Measurements from ENCODE around the gene PPP4R4. TPM values are rescaled to one million over a fixed set of nuclear protein-coding genes. Genes with fewer than 3 reads are reported as not detected.

The PPP4R4 gene
- total and polyA plus RNA-seq, 2 experiments from 2014 or later = 3.0 to 11.1 TPM

DNA sequence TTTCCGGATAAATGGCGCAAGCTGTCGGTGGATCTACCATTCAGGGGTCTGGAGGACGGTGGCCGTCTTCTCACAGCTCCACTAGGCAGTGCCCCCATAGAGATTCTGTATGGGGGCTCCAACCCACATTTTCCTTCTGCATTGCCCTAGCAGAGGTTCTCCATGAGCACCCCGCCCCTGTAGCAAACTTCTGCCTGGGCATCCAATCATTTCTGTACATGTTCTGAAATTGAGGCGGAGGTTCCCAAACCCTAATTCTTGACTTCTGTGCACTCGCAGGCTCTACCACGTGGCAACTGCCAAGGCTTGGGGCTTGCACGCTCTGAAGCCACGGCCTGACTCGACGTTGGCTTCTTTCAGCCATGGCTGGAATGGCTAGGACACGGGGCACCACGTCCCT lies 124.0 kb downstream of the PPP4R4 start (continued):
- TF ChIP-seq STAT1 (IDR thresholded peaks at IDR 0.05; ENCODE audit: unreplicated experiment) (no peak), JUNB (IDR thresholded peaks at IDR 0.05; ENCODE audit: unreplicated experiment) (no peak), NANOG (IDR thresholded peaks at IDR 0.05; ENCODE audit: borderline replicate concordance) (no peak)

- Histone ChIP-seq H3K36me3 (ENCODE audit: insufficient read depth) (no peaks in the 10 kb centered on the region), H3K9me2 (ENCODE audit: insufficient read depth) (no peaks in the 10 kb centered on the region), H3K4me3 (no peak overlapping the region), H3K4me1 (ENCODE audit: insufficient read depth) (no peaks in the 10 kb centered on the region), H3K27me3 (ENCODE audit: insufficient read depth) (no peaks in the 10 kb centered on the region), H3K79me2 (replicated peaks; ENCODE audit: insufficient read depth) (no peaks in the 10 kb centered on the region), H2AFZ (no peak overlapping the region), H3K4me2 (no peak overlapping the region), H3K27ac (ENCODE audit: low read depth) (no peak overlapping the region), H4K20me1 (replicated peaks; ENCODE audit: insufficient read depth) (no peaks in the 10 kb centered on the region), H3F3A (replicated peaks; ENCODE audit: low read depth) (no peaks in the 10 kb centered on the region)
- H3K27ac Mint-ChIP-seq = no peak overlapping the region
- TF ChIP-seq JUNB (IDR thresholded peaks at IDR 0.05; ENCODE audit: unreplicated experiment) = no peak
- TF ChIP-seq, protein P1, sequence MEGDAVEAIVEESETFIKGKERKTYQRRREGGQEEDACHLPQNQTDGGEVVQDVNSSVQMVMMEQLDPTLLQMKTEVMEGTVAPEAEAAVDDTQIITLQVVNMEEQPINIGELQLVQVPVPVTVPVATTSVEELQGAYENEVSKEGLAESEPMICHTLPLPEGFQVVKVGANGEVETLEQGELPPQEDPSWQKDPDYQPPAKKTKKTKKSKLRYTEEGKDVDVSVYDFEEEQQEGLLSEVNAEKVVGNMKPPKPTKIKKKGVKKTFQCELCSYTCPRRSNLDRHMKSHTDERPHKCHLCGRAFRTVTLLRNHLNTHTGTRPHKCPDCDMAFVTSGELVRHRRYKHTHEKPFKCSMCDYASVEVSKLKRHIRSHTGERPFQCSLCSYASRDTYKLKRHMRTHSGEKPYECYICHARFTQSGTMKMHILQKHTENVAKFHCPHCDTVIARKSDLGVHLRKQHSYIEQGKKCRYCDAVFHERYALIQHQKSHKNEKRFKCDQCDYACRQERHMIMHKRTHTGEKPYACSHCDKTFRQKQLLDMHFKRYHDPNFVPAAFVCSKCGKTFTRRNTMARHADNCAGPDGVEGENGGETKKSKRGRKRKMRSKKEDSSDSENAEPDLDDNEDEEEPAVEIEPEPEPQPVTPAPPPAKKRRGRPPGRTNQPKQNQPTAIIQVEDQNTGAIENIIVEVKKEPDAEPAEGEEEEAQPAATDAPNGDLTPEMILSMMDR (conservative IDR thresholded peaks at IDR 0.05; ENCODE audit: low read depth in 2 of 2) = no peak
- no peak for TF ChIP-seq ZNF331 (CRISPR knock-in tag; IDR thresholded peaks at IDR 0.05; ENCODE audit: low read depth)
- TF ChIP-seq, protein P2, sequence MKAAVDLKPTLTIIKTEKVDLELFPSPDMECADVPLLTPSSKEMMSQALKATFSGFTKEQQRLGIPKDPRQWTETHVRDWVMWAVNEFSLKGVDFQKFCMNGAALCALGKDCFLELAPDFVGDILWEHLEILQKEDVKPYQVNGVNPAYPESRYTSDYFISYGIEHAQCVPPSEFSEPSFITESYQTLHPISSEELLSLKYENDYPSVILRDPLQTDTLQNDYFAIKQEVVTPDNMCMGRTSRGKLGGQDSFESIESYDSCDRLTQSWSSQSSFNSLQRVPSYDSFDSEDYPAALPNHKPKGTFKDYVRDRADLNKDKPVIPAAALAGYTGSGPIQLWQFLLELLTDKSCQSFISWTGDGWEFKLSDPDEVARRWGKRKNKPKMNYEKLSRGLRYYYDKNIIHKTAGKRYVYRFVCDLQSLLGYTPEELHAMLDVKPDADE (IDR thresholded peaks at IDR 0.05) = no peak
- no peak for TF ChIP-seq ZNF114 (CRISPR knock-in tag; IDR thresholded peaks at IDR 0.05)
- no peak for TF ChIP-seq POLR2AphosphoS5 (IDR thresholded peaks at IDR 0.05; ENCODE audit: low read depth)
- TF ChIP-seq ZNF462 (CRISPR knock-in tag; IDR thresholded peaks at IDR 0.05) = no peak
- TF ChIP-seq, protein P3, sequence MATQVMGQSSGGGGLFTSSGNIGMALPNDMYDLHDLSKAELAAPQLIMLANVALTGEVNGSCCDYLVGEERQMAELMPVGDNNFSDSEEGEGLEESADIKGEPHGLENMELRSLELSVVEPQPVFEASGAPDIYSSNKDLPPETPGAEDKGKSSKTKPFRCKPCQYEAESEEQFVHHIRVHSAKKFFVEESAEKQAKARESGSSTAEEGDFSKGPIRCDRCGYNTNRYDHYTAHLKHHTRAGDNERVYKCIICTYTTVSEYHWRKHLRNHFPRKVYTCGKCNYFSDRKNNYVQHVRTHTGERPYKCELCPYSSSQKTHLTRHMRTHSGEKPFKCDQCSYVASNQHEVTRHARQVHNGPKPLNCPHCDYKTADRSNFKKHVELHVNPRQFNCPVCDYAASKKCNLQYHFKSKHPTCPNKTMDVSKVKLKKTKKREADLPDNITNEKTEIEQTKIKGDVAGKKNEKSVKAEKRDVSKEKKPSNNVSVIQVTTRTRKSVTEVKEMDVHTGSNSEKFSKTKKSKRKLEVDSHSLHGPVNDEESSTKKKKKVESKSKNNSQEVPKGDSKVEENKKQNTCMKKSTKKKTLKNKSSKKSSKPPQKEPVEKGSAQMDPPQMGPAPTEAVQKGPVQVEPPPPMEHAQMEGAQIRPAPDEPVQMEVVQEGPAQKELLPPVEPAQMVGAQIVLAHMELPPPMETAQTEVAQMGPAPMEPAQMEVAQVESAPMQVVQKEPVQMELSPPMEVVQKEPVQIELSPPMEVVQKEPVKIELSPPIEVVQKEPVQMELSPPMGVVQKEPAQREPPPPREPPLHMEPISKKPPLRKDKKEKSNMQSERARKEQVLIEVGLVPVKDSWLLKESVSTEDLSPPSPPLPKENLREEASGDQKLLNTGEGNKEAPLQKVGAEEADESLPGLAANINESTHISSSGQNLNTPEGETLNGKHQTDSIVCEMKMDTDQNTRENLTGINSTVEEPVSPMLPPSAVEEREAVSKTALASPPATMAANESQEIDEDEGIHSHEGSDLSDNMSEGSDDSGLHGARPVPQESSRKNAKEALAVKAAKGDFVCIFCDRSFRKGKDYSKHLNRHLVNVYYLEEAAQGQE (IDR thresholded peaks at IDR 0.05; ENCODE audit: unreplicated experiment) = no peak
- TF ChIP-seq NANOG (IDR thresholded peaks at IDR 0.05; ENCODE audit: borderline replicate concordance) = no peak
- TF ChIP-seq CREB1 (CRISPR knock-in tag; IDR thresholded peaks at IDR 0.05; ENCODE audit: low read depth) = no peak
- no peak for TF ChIP-seq STAT1 (IDR thresholded peaks at IDR 0.05; ENCODE audit: unreplicated experiment)
- TF ChIP-seq EZH2phosphoT487 (IDR thresholded peaks at IDR 0.05; ENCODE audit: unreplicated experiment) = no peak
- TF ChIP-seq EZH2 (IDR thresholded peaks at IDR 0.05; ENCODE audit: low read depth, unreplicated experiment) = no peak
- H3K36me3 Mint-ChIP-seq (ENCODE audit: low read depth) = peaks cover 6% of the 10 kb centered on the region; the same call in 2 of the 3 replicates
- DNase-seq (ENCODE audit: low spot score) (no peak), ATAC-seq (no peak)
- no peaks in the 10 kb centered on the region for H3K4me1 Mint-ChIP-seq
- no peak overlapping the region for H3K4me3 Mint-ChIP-seq
- peaks cover 9% of the 10 kb centered on the region for H3K9me3 Mint-ChIP-seq
- no peaks in the 10 kb centered on the region for H3K27me3 Mint-ChIP-seq (ENCODE audit: insufficient read depth, low read depth, poor library complexity)
Observed at GRCh38 chr14:94303111-94303510, 129.0 kb downstream of the PPP4R4 start.

All from GM23338 (cell line).